ENCODE data around the gene ADCYAP1.

The ADCYAP1 gene

DNA sequence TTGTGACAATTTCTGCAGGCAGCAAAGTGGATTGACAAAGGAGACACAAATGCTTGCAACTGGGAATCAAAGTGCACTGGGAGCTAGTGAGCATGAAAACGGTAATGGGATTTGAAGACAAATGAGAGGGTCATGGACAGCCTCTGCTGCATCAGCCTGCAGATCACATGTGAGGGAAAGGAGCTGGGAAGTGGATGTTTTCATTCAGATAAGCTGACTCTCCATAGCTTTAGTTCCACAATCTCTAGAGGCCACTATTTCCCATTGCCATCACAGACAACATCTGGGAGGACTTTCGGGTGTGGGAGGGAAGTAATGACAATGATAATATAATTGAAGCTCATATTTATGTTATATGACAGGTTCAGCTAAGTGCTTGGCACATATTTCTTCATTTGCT is 28.4 kb downstream of the ADCYAP1 start:
- no peaks in the 10 kb centered on the region for H3K4me1 ChIP-seq (ENCODE audit: insufficient read depth, low read length)
- peaks cover 3% of the 10 kb centered on the region; the same call in 1 of the 2 replicates for H3K36me3 ChIP-seq (ENCODE audit: insufficient read depth, low read length)
- no peak overlapping the region for H3K9ac ChIP-seq (ENCODE audit: low read depth, low read length)
- no peaks in the 10 kb centered on the region for H3K9me3 ChIP-seq (ENCODE audit: control insufficient read depth, insufficient read depth, low read length)

DNA sequence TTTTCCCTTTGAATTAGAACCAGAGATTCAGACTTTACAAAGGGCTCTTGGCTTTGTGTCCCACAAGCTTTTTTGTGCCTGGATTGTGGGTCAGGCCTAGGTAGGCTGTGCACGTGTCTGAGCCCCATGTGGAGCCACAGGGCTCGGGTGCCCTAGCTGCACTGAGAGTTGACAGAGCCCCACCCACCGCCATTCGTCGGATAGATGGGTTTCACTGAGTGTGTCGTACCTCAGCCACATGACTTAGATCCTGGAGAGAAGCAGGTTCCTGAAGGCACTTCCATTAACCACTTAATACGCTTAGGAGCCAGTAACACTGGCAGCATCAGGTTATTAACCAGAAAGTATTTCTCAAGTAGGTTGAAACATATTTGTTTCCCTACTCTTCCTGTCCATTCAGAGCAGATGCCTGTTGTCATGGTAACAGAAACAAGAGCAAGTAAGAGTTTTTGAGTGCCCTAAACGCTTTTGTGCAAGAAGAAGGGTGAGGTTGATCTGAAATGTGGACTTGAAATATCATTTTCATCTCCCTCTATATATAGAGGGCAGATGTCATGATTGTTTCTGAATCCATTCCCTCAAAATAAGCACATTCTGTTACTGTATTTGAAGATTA is 30.0 kb downstream of the ADCYAP1 start:
- Histone ChIP-seq H3K4me1 (ENCODE audit: insufficient read depth, low read length) (peaks cover 6% of the 10 kb centered on the region; the same call in 1 of the 2 replicates), H3K36me3 (ENCODE audit: insufficient read depth, low read length) (peaks cover 3% of the 10 kb centered on the region; the same call in 1 of the 2 replicates), H3K9me3 (ENCODE audit: control insufficient read depth, insufficient read depth, low read length) (no peaks in the 10 kb centered on the region), H3K9ac (ENCODE audit: low read depth, low read length) (no peak overlapping the region)

DNA sequence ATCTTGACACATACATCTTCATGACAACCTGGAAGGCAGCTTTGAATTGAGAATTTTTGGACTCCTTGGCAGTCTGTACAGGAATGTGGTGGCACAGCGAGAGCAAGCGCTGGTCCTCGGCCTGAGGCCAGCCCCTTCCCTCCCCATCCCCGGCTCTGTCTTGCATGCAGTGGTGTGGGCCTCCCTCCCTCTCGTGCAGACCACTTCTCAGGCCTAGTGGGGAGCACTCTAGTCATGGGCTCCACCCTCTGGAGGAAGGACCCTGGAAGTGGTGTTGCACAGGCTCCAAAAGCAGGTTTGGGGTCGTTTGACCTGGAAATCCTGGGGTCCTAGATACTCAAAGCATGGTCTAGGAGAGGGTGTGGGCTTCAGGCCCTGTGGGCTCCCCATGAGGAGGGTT is 32.3 kb downstream of the ADCYAP1 start:
- Histone ChIP-seq H3K4me1 (ENCODE audit: insufficient read depth, low read length) (peaks cover 13% of the 10 kb centered on the region), H3K9ac (ENCODE audit: low read depth, low read length) (no peak overlapping the region), H3K9me3 (ENCODE audit: control insufficient read depth, insufficient read depth, low read length) (no peaks in the 10 kb centered on the region), H3K36me3 (ENCODE audit: insufficient read depth, low read length) (no peaks in the 10 kb centered on the region)

DNA sequence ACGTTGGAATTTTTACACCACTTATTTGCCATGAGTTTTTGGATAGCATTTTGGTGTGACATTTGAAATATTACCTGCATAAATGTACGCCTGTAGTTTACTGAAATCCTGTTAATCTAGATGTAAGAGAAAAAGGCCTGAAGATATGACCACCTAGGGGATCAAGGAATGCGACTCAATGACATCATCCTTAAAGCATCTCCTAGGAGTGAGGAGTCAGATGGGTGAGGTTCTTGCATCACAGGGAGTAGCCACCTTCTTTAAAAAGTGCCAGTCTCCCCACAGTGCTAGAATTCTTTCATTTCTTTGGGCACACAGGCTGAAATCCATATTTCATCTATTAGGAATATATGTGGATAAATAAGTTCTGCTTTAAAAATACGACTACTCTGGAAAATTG is 34.5 kb downstream of the ADCYAP1 start:
- H3K9ac ChIP-seq (ENCODE audit: low read depth, low read length): no peak overlapping the region
- H3K36me3 ChIP-seq (ENCODE audit: insufficient read depth, low read length): no peaks in the 10 kb centered on the region
- H3K4me1 ChIP-seq (ENCODE audit: insufficient read depth, low read length): peaks cover 13% of the 10 kb centered on the region
- H3K9me3 ChIP-seq (ENCODE audit: control insufficient read depth, insufficient read depth, low read length): no peaks in the 10 kb centered on the region

DNA sequence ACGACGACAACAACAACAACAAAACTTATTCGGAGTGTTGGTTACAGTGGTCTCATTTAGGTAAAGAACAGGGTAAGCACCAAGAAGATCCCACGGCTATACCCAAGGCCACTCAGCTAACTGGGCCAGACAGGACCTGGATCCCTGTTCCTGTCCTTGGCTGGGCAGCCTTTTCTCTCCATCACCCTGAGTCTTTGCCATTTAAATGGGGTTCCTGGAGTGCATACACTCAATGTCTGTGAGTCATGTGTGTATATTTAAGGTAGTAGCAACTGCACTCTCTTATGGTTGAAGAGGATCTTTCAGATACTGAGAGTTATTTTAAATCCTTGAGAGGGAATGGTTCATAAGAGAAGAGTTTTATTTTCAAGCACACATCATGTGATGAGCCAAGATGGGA is 35.3 kb downstream of the ADCYAP1 start:
- H3K36me3 ChIP-seq (ENCODE audit: insufficient read depth, low read length): no peaks in the 10 kb centered on the region
- H3K9me3 ChIP-seq (ENCODE audit: control insufficient read depth, insufficient read depth, low read length): no peaks in the 10 kb centered on the region
- peaks cover 13% of the 10 kb centered on the region for H3K4me1 ChIP-seq (ENCODE audit: insufficient read depth, low read length)
- H3K9ac ChIP-seq (ENCODE audit: low read depth, low read length): no peak overlapping the region

DNA sequence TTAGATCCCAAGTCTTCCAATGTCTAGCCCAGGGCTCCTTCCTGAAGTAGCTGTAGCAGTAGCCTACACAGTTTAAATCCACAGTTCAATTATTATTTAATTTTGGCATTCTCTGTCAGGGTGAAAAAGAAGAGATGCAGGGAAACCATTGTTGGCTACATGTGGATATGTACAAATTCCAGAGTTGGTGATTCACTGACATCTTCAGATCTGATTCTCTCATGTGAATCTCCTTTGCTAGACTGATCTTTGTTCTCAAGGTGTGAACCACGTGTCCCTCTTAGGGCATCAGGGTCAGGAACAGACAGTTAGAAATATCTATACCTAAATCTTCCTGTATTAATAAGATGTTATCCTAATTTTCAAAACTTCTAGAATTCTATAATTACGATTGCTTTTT is 36.7 kb downstream of the ADCYAP1 start:
- peaks cover 13% of the 10 kb centered on the region for H3K4me1 ChIP-seq (ENCODE audit: insufficient read depth, low read length)
- H3K9me3 ChIP-seq (ENCODE audit: control insufficient read depth, insufficient read depth, low read length): no peaks in the 10 kb centered on the region
- H3K36me3 ChIP-seq (ENCODE audit: insufficient read depth, low read length): no peaks in the 10 kb centered on the region
- no peak overlapping the region for H3K9ac ChIP-seq (ENCODE audit: low read depth, low read length)

DNA sequence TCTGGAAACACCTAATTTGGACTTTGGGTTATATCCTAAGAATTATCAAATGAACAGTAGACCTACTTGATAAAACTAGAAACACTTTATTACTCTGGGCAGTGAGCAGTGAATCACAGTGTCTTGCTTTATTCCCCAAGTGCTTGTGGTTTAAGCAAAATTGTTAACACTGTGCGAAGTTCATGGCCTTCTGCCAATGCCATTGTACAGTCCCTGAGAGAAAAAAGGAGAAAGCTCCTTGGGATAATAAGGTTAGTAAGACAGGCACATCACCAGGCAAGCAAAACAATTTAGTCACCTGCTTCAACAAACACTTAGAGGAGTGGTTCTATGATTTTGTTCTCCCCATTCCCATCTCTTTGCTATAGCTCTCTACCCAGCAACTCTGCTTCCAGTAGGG is 39.8 kb downstream of the ADCYAP1 start:
- peaks cover 9% of the 10 kb centered on the region for H3K4me1 ChIP-seq (ENCODE audit: insufficient read depth, low read length)
- no peaks in the 10 kb centered on the region for H3K9me3 ChIP-seq (ENCODE audit: control insufficient read depth, insufficient read depth, low read length)
- H3K36me3 ChIP-seq (ENCODE audit: insufficient read depth, low read length): no peaks in the 10 kb centered on the region
- H3K9ac ChIP-seq (ENCODE audit: low read depth, low read length): no peak overlapping the region

DNA sequence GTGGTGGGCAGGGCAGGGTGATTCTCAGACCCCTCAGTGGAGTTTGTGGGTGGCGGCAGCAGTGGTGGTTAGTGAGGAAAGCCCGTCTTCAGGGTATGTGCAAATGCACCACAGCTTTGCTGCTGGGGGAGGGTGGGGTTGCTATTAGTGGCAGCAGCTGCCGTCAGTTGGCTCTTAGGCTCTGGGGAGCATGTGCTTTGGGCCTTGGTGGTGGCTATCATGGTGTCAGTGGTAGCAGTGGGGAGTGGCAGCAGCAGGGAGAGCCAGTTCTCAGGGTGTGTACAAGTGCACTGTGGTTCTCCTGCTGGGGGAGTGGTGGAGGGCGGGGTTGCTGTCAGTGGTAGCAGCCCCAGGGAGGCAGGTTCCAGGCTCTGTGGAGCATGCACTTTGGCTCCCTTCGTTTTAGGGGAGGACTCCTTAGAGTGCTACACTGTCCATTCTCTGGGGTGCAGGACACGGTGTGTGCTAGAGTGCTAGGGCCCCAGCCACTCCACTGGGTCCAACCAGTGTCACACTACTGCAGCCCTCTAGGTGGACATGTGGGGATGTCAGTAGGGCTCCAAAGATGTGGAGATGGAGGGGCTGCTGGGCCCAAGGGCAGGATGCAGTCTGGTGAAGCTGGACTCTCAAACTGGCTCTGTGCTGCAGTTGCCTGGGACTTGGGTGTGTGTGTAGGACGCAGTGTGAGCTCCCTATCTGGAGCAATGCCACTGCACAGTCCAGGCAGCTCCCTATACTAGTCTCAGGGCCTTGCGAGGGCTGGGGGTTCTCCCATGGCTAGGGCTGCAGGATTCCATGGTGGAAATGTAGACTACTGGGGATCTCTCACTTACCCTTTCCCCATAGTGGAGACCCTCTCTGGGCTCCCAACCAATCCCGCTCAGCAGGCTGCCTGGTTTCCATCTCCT is 45.3 kb downstream of the ADCYAP1 start:
- Histone ChIP-seq H3K9ac (ENCODE audit: low read depth, low read length) (no peak overlapping the region), H3K9me3 (ENCODE audit: control insufficient read depth, insufficient read depth, low read length) (no peaks in the 10 kb centered on the region), H3K36me3 (ENCODE audit: insufficient read depth, low read length) (no peaks in the 10 kb centered on the region), H3K4me1 (ENCODE audit: insufficient read depth, low read length) (peaks cover 4% of the 10 kb centered on the region; the same call in 1 of the 2 replicates)

DNA sequence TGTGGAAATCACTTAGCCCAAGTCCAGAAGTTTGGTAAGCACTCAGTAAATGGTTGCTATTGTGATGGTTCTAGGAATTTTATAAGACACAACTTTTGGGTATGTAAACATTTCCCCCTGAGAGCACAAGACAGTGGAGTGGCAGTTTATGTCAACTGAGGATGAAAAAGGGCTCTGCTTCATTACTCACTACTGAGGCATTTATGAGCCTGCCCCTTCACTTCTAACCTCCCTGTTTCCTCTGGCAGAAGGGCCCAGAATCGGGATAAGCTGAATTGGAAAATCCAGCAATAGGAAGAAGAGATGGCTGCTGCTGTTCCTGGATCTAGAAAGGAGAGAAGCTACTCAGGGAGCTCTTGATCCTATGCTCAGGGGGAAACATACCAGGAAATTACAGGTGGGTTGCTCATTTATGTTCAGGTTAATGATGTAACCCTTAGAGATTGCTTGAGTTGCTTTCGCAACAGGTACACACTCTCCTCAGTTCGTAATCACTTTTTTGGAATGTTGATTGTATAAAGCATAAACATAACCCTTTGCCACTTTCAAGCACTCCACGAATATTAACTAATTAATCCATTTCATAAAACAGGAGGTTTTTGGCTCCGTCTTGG is 46.3 kb downstream of the ADCYAP1 start:
- H3K36me3 ChIP-seq (ENCODE audit: insufficient read depth, low read length): no peaks in the 10 kb centered on the region
- no peaks in the 10 kb centered on the region for H3K9me3 ChIP-seq (ENCODE audit: control insufficient read depth, insufficient read depth, low read length)
- no peak overlapping the region for H3K9ac ChIP-seq (ENCODE audit: low read depth, low read length)
- H3K4me1 ChIP-seq (ENCODE audit: insufficient read depth, low read length): peaks cover 8% of the 10 kb centered on the region; the same call in 1 of the 2 replicates

DNA sequence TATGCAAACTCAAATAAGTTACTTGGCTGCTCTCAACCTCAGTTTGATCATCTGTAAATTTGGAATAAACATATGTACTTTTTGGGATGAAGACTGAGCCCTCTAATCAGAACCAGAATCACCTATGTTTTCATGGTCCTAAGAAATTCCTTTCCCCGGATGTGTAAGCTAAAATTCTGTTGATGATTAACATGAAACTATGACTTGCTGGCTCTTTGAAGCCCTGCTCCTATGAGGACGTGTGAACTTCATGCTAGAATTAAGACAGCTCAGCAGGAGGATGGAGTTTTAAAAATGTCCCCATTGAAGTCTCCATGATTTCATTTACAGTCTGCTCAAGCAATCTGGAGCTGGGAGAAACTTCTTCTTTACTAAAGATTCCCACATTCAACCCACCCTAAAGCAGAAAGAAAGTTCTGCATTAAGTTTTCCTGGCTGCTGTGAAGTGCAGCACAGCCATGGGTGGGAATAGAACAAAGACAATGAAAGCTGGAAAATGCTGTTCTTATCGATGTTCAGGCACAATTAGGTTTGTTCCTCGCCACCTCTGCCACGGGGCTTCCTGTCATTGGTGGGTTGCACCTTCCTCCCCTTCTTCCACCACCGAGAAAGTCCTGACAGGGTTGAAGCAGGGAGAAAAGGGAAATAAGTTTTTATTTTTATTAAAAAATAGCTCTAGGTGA is 50.9 kb downstream of the ADCYAP1 start:
- no peaks in the 10 kb centered on the region for H3K9me3 ChIP-seq (ENCODE audit: control insufficient read depth, insufficient read depth, low read length)
- H3K4me1 ChIP-seq (ENCODE audit: insufficient read depth, low read length): peaks cover 8% of the 10 kb centered on the region; the same call in 1 of the 2 replicates
- H3K9ac ChIP-seq (ENCODE audit: low read depth, low read length): no peak overlapping the region
- no peaks in the 10 kb centered on the region for H3K36me3 ChIP-seq (ENCODE audit: insufficient read depth, low read length)

DNA sequence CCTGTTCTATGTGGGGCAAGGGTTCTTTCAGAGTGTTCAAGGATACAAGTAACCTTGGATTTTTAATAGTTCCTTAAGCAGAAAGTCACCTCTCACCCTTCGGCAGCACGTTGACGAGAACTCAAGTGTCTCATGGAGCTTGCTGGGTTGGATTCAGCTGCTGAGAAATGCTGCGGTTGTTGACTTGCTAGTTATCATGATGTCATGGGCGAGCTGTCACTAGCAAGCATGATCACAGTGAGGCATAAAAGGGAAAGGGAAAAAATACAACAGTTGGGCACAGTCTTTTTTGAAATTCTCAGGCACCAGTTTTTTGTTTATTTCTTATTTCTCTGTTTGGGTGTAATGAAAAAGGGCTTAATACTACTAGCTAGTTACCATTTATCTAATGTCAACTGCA is 53.2 kb downstream of the ADCYAP1 start:
- H3K9ac ChIP-seq (ENCODE audit: low read depth, low read length): no peak overlapping the region
- peaks cover 8% of the 10 kb centered on the region; the same call in 1 of the 2 replicates for H3K4me1 ChIP-seq (ENCODE audit: insufficient read depth, low read length)
- no peaks in the 10 kb centered on the region for H3K9me3 ChIP-seq (ENCODE audit: control insufficient read depth, insufficient read depth, low read length)
- H3K36me3 ChIP-seq (ENCODE audit: insufficient read depth, low read length): no peaks in the 10 kb centered on the region

DNA sequence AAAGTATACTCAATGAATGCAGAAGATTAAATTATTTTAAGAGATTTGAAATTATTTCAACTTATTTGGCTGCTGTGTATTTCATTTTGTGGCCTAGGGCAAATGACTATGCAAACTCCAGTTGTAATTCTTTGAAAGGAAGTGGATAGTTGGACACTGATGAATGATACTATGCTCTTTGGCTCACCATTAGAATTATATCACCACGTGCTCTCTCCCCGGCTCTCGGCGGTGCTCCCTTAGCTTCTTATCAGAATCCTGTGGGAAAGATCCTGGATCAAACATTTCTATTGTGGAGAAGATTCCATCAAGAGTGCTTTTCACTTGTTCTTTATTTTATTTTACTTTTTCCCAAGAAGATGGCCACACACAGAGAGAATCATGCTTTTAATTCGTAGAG is 55.2 kb downstream of the ADCYAP1 start:
- Histone ChIP-seq H3K4me1 (ENCODE audit: insufficient read depth, low read length) (peaks cover 6% of the 10 kb centered on the region; the same call in 1 of the 2 replicates), H3K36me3 (ENCODE audit: insufficient read depth, low read length) (no peaks in the 10 kb centered on the region), H3K9ac (ENCODE audit: low read depth, low read length) (no peak overlapping the region), H3K9me3 (ENCODE audit: control insufficient read depth, insufficient read depth, low read length) (no peaks in the 10 kb centered on the region)

Data from ES-I3 (cell line).